Activated CD8-positive, alpha-beta memory T cell treated with anti-CD3 and anti-CD28 coated beads, Interleukin-2, amount 50 U/mL, for 24 hours (primary cell): ENCODE data around the gene HNRNPDL.
"Not testable (repeated sequence)": the region's sequence is repeated elsewhere in the genome, so short reads cannot be mapped to it uniquely, and the experiment has no call there.

Experiments used
- DNase-seq: peaks from one replicate; pipeline ENCODE4 v3.0.0-alpha.2; 2020; ENCODE audit errors: extremely low read depth

Gene HNRNPDL

GRCh38 chr4:82430193-82430963, at the start of gene HNRNPDL, which contains the start of gene ENOPH1:
HNRNPDL (minus strand) TSS chr4:82430462; CDS start chr4:82429690, 772 bp downstream.
ENOPH1 (plus strand) TSS chr4:82430590; CDS start chr4:82430830, 240 bp downstream.
- DNase-seq: peak; percentile 97

- no peak for DNase-seq
Observed at GRCh38 chr4:82479562-82479961, 49.3 kb upstream of the HNRNPDL start.

- not testable (repeated sequence) for DNase-seq
Observed at GRCh38 chr4:82477469-82477868, 47.2 kb upstream of the HNRNPDL start.

GRCh38 chr4:82475931-82476330, 45.7 kb upstream of the HNRNPDL start:
- DNase-seq: not testable (repeated sequence)

GRCh38 chr4:82473621-82474164, 43.4 kb upstream of the HNRNPDL start:
- DNase-seq: no peak

DNA sequence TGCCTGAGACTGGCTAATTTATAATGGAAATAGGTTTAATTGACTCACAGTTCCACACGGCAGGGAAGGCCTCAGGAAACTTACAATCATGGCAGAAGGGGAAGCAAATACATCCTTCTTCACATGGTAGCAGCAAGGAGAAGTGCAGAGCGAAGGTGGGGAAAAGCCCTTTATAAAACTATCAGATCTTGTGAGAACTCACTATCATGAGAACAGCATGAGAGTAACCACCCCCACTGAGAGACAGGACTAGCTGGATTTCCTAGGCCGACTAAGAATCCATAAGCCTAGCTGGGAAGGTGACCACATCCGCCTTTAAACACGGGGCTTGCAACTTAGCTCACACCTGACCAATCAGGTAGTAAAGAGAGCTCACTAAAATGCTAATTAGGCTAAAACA, 42.8 kb upstream of the HNRNPDL start:
- DNase-seq: not testable (repeated sequence)

- no peak for DNase-seq
Observed at GRCh38 chr4:82469791-82470345, 39.6 kb upstream of the HNRNPDL start.

GRCh38 chr4:82467471-82467870, 37.2 kb upstream of the HNRNPDL start:
- DNase-seq: no peak

DNA sequence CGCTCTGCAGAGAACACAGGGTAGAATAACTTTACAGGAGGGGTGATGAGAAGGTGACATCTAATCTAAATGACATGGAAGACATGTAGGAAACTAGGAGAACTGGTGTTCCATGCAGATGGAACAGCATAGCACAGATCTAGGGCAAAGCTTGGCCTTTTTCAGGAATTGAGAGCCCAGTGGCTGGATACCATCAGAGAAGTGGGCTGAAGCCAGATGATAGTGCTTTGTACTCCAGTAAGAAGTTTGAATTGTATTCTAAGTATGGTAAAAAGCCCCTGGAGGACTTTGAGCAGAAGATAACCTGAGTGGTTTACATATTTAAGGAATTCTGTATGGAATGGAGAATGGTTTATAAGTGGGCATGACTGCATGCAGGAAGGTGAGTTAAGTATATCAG, 33.0 kb upstream of the HNRNPDL start:
- no peak for DNase-seq

DNA sequence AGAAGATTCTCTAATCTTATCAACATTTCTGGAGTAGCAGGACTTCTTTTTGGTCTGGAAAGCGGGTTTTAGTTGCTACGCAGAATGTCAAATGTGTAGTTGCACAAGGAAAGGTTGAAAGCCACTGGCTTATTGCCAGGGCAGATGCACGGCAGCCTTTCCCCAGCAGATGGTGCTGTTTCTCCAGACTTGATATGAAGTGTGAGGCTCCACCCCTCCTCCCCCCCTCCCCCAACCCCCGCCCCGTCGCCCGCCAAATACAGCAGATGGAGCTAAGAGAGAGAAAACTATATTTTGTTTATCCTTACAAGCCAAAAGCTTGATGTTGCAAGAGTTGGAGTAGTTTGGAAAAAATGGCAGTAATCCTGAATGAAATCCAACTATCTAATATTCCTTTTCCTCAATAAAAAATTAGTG, 32.2 kb upstream of the HNRNPDL start:
- DNase-seq: peak; percentile 74

- no peak for DNase-seq
Observed at GRCh38 chr4:82461710-82462109, 31.4 kb upstream of the HNRNPDL start.

DNA sequence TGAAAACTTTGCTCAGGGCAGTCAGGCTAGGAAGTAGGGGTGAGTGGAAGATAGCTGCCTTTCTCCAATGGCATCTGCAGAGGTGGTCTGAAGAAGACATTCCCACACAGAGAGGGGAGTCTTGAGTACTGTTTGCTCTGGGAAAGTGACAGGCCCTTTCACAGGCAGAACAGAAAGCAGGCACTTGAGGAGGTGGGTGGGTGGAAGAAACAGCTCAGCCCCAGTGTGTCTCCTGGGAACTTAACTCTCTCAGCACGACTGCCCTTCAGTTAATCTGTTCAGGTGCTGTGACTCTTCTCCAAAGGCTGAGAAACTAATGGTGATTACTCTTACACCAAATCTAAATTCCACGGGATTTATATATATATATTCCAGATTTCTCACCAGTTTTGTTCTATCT, 28.5 kb upstream of the HNRNPDL start:
- DNase-seq: no peak

GRCh38 chr4:82457266-82457665, 27.0 kb upstream of the HNRNPDL start:
- no peak for DNase-seq

- no peak for DNase-seq
Observed at GRCh38 chr4:82452026-82452425, 21.8 kb upstream of the HNRNPDL start.

DNA sequence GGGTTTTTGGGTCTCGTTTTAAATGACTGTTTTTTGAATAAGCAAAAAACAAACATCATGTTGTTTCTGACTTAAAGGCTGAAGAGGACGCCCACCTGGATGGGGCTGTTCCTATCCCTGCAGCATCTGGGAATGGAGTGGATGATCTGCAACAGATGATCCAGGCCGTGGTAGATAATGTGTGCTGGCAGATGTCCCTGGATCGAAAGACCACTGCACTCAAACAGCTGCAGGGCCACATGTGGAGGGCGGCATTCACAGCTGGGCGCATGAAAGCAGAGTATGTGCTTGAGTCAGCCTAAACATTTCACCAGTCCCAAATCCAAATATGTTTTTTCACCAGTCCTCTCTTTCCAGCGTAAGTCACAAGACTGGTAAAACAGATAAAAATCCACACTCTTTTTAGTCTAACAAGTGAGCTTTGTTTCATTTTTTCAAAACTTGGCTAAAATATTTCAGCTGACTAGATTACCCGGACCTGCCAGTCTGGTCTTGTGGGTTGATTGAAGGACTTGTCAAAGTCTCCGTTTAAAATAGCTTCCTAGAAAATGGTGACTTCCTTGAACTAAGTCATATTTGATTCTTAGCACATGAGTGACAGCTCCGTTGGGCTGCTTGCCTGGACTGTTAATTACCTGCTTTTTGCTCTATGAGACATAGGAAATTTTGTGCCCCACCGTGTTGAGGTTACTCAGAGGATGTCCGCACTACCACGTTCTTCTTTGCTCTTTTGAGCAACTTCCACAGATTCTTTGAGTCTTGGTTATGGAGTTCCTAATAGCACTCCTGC, 20.9 kb upstream of the HNRNPDL start:
- no peak for DNase-seq

DNA sequence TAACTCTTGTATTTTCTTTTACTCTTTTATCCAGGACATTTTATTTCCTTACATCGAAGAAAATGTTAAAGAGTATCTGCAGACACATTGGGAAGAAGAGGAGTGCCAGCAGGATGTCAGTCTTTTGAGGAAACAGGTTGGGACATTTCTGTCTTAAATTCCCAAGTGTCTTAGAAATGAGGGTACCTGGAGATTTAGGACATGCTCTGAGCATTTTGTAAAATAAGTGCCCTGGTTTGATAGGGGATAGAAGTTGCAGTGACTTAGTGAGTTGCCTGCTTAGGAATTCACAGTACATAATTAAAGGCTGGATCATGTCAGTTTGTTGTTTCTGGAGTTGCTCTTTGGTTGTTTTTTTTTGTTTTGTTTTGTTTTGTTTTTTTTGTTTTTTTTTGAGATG, 17.6 kb upstream of the HNRNPDL start:
- DNase-seq: no peak

DNA sequence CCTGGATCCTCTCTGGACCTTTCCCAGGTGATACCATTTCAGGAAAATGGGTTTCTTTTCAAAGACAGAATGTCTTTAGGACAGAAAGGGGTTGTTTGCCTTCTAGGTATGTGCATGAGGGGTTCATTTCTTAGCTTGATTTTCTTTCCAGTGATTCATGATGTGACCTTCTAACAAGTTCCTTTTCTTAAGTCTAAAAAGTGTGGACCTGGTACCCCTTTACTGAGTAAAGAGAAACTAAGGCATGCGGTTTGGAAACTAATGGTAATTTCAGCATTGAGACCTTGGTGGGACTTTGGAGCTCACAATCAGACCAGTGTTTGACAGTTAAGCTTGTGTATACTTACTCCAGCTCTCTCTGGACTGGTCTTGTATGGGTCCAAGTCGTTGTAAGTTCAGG, 8.8 kb upstream of the HNRNPDL start:
- no peak for DNase-seq

- no peak for DNase-seq
Observed at GRCh38 chr4:82437285-82438005, 7.2 kb upstream of the HNRNPDL start.

- no peak for DNase-seq
Observed at GRCh38 chr4:82436780-82437179, 6.5 kb upstream of the HNRNPDL start.

DNA sequence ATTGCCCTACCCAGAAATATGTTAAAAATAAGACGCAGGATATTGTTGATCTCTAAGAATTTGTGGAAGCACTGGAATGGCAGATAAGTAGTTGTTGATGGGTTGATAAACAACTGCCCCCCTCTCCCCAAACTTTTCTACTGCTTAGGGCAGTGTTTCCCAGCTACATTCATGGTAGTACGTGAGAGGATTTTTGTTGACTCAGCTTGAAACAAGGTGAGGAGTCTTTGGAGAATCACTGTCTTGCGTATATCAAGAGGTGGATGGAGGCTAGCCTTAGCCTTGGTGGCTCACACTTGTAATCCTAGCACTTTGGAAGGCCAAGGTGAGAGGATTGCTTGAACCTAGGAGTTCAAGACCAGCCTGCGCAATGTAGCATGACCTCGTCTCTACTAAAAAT, 5.9 kb upstream of the HNRNPDL start:
- no peak for DNase-seq

DNA sequence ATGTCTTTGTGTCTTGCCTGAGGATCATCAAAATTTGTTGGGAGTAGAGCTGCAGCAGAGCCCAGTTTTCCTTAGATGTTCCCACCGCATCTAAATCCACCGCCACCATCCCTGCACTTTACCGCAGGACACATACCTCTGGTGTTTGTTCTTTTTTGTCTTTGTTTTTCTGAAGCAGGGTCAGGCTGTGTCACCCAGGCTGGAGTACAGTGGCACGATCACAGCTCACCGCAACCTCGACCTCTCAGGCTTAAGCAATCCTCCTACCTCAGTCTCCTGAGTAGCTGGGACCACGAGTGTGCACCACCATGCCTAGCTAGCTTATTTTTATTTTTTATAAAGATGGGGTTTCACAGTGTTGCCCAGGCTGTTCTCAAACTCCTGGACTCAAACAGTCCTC, 4.7 kb upstream of the HNRNPDL start:
- DNase-seq: no peak

GRCh38 chr4:82433791-82434190, 3.5 kb upstream of the HNRNPDL start:
- no peak for DNase-seq
